GM12874 (cell line): ENCODE results near the gene MAP3K13.

ENCODE experiments used
- CTCF ChIP-seq: IDR thresholded peaks from 2 replicates; pipeline ENCODE4 v1.5.1; 2011; ENCODE audit warnings: low read depth, mild to moderate bottlenecking, control low read depth, low read length, moderate library complexity; ENCODE audit not compliant: insufficient read depth

MAP3K13 gene

GRCh38 chr3:185335799-185336198, 27.1 kb upstream of the MAP3K13 start:
- no peak for TF ChIP-seq CTCF

GRCh38 chr3:185337231-185337816, 25.6 kb upstream of the MAP3K13 start:
- TF ChIP-seq CTCF, result no peak

GRCh38 chr3:185339945-185340344, 23.0 kb upstream of the MAP3K13 start:
- no peak for TF ChIP-seq CTCF

- TF ChIP-seq CTCF, result no peak
Measured at GRCh38 chr3:185340751-185341150, 22.2 kb upstream of the MAP3K13 start.

GRCh38 chr3:185341616-185342458, 21.1 kb upstream of the MAP3K13 start:
- no peak for TF ChIP-seq CTCF

GRCh38 chr3:185342459-185343174, 20.3 kb upstream of the MAP3K13 start:
- TF ChIP-seq CTCF, result no peak

GRCh38 chr3:185347399-185347798, 15.5 kb upstream of the MAP3K13 start:
- no peak for TF ChIP-seq CTCF
